Measurements from ENCODE around the gene LY9. TPM values are rescaled to one million over a fixed set of nuclear protein-coding genes. Genes with fewer than 3 reads are reported as not detected.

Gene LY9
- total and polyA plus RNA-seq, 8 donors: 0.05 to 0.55 (median 0.35) TPM; not detected in 1

GRCh38 chr1:160797861-160798273 lies 1.9 kb downstream of the LY9 start:
- intact Hi-C loops (cut with DNase I): no loop called here
- no peak overlapping the region for H3K4me3 ChIP-seq
- no peak for TF ChIP-seq CTCF (IDR thresholded peaks at IDR 0.05)
- no peaks in the 10 kb centered on the region for H3K27me3 ChIP-seq
- H3K27ac ChIP-seq: no peak overlapping the region
- WGBS, 2 donors: 31 to 39% methylated on average over 4 of the region's 4 CpGs
- no peaks in the 10 kb centered on the region for H3K9me3 ChIP-seq
- DNase-seq (no peak), ATAC-seq (no peak), FAIRE-seq (no peak)
- no peaks in the 10 kb centered on the region for H3K36me3 ChIP-seq
- H3K4me1 ChIP-seq: no peaks in the 10 kb centered on the region

GRCh38 chr1:160798439-160798838 lies 2.5 kb downstream of the LY9 start:
- 84 to 91% methylated on average over 2 of the region's 2 CpGs for WGBS, 2 donors
- H3K4me1 ChIP-seq: no peaks in the 10 kb centered on the region
- DNase-seq (no peak), FAIRE-seq (no peak), ATAC-seq (no peak)
- no peaks in the 10 kb centered on the region for H3K36me3 ChIP-seq
- no peak overlapping the region for H3K27ac ChIP-seq
- H3K4me3 ChIP-seq: no peak overlapping the region
- intact Hi-C loops (cut with DNase I): no loop called here
- no peaks in the 10 kb centered on the region for H3K27me3 ChIP-seq
- no peak for TF ChIP-seq CTCF (IDR thresholded peaks at IDR 0.05)
- no peaks in the 10 kb centered on the region for H3K9me3 ChIP-seq

GRCh38 chr1:160799641-160800040 lies 3.7 kb downstream of the LY9 start:
- H3K27ac ChIP-seq: no peak overlapping the region
- H3K4me1 ChIP-seq: no peaks in the 10 kb centered on the region
- ATAC-seq: no peak
- FAIRE-seq: no peak
- no peak overlapping the region for H3K4me3 ChIP-seq
- no peaks in the 10 kb centered on the region for H3K36me3 ChIP-seq
- no peak for DNase-seq
- 74 to 83% methylated on average over 5 of the region's 5 CpGs for WGBS, 2 donors
- TF ChIP-seq CTCF (IDR thresholded peaks at IDR 0.05): no peak
- H3K27me3 ChIP-seq: no peaks in the 10 kb centered on the region
- H3K9me3 ChIP-seq: no peaks in the 10 kb centered on the region
- intact Hi-C loops (cut with DNase I): no loop called here

GRCh38 chr1:160800142-160800541 lies 4.2 kb downstream of the LY9 start:
- ATAC-seq (no peak), DNase-seq (no peak), FAIRE-seq (no peak)
- no peaks in the 10 kb centered on the region for H3K27me3 ChIP-seq
- no peaks in the 10 kb centered on the region for H3K4me1 ChIP-seq
- intact Hi-C loops (cut with DNase I): no loop called here
- no peak overlapping the region for H3K27ac ChIP-seq
- 94 to 95% methylated on average over 1 of the region's 1 CpG for WGBS, 2 donors
- no peaks in the 10 kb centered on the region for H3K9me3 ChIP-seq
- no peak overlapping the region for H3K4me3 ChIP-seq
- no peak for TF ChIP-seq CTCF (IDR thresholded peaks at IDR 0.05)
- no peaks in the 10 kb centered on the region for H3K36me3 ChIP-seq

GRCh38 chr1:160800645-160801408 lies 4.9 kb downstream of the LY9 start:
- FAIRE-seq (no peak), ATAC-seq (no peak)
- intact Hi-C loops (cut with DNase I): no loop called here

More at GRCh38 chr1:160800645-160801408, 4.9 kb downstream of the LY9 start:
- WGBS, 2 donors: 41 to 42% methylated on average over 4 of the region's 4 CpGs
- Histone ChIP-seq H3K36me3 (no peaks in the 10 kb centered on the region), H3K4me3 (no peak overlapping the region), H3K4me1 (no peaks in the 10 kb centered on the region), H3K9me3 (no peaks in the 10 kb centered on the region), H3K27me3 (no peaks in the 10 kb centered on the region), H3K27ac (no peak overlapping the region)
- DNase-seq: no peak
- no peak for TF ChIP-seq CTCF (IDR thresholded peaks at IDR 0.05)

All from pancreas (tissue), 10 donors.